HG03045 (cell line): ENCODE data around the gene MEX3D.
"Not testable (repeated sequence)": the region's sequence is repeated elsewhere in the genome, so short reads cannot be mapped to it uniquely, and the experiment has no call there.

Source experiments
- ATAC-seq: cut with Tn5 transposase; IDR thresholded peaks from one replicate; pipeline ENCODE4 v1.9.1; 2021; ENCODE audit warnings: mild to moderate bottlenecking, moderate library complexity; ENCODE audit not compliant: unreplicated experiment

Gene MEX3D

GRCh38 chr19:1522061-1522460 is 46.1 kb downstream of the MEX3D start:
- no peak for ATAC-seq

GRCh38 chr19:1521636-1522035 is 46.5 kb downstream of the MEX3D start:
- no peak for ATAC-seq

- ATAC-seq: no peak
Observed at GRCh38 chr19:1520203-1520780, 47.8 kb downstream of the MEX3D start.

- ATAC-seq: not testable (repeated sequence)
Observed at GRCh38 chr19:1519802-1520201, 48.3 kb downstream of the MEX3D start.

- no peak for ATAC-seq
Observed at GRCh38 chr19:1518471-1518870, 49.7 kb downstream of the MEX3D start.

GRCh38 chr19:1516395-1516753 is 51.8 kb downstream of the MEX3D start:
- ATAC-seq: no peak

GRCh38 chr19:1514986-1515721 is 53.0 kb downstream of the MEX3D start:
- ATAC-seq: no peak

GRCh38 chr19:1514295-1514661 is 53.8 kb downstream of the MEX3D start:
- no peak for ATAC-seq

- ATAC-seq: no peak
Observed at GRCh38 chr19:1513499-1514294, 54.4 kb downstream of the MEX3D start.

GRCh38 chr19:1512671-1513498 is 55.2 kb downstream of the MEX3D start, which contains the start of gene ADAMTSL5:
TSS of gene ADAMTSL5 (minus strand) at chr19:1513019. CDS start at chr19:1510943, 2,076 bp downstream.
- no peak for ATAC-seq

GRCh38 chr19:1511318-1512317 is 56.5 kb downstream of the MEX3D start:
- no peak for ATAC-seq

- ATAC-seq: no peak
Observed at GRCh38 chr19:1510807-1511206, 57.3 kb downstream of the MEX3D start.

GRCh38 chr19:1510442-1510806 is 57.7 kb downstream of the MEX3D start:
- ATAC-seq: no peak

- no peak for ATAC-seq
Observed at GRCh38 chr19:1509602-1510441, 58.3 kb downstream of the MEX3D start.

GRCh38 chr19:1508507-1508856 is 59.6 kb downstream of the MEX3D start:
- ATAC-seq: no peak

- ATAC-seq: no peak
Observed at GRCh38 chr19:1507763-1508506, 60.2 kb downstream of the MEX3D start.

GRCh38 chr19:1507192-1507660 is 60.9 kb downstream of the MEX3D start:
- no peak for ATAC-seq
